ENCODE results near the gene ZFR. TPM values are rescaled to one million over a fixed set of nuclear protein-coding genes. Genes with fewer than 3 reads are reported as not detected.
"Not testable (repeated sequence)": the region's sequence is repeated elsewhere in the genome, so short reads cannot be mapped to it uniquely, and the experiment has no call there.

The ZFR gene
- total and polyA plus RNA-seq, 2 donors = 54.7 to 62.2 TPM

GRCh38 chr5:32405507-32405906, 39.0 kb downstream of the ZFR start:
- H3K4me1 ChIP-seq (ENCODE audit: control insufficient read depth in 2 of 2, insufficient read depth in 2 of 2, low read length in 2 of 2) = no peaks in the 10 kb centered on the region
- 99% methylated on average over 5 of the region's 5 CpGs for WGBS
- no peaks in the 10 kb centered on the region for H3K9me3 ChIP-seq (ENCODE audit: control insufficient read depth in 2 of 2, insufficient read depth in 1 of 2, low read length in 1 of 2)
- H3K4me3 ChIP-seq (ENCODE audit: low read length in 2 of 2) = no peak overlapping the region
- no peaks in the 10 kb centered on the region for H3K27me3 ChIP-seq (ENCODE audit: control insufficient read depth in 2 of 2, insufficient read depth in 1 of 2, low read length in 1 of 2)
- H3K27ac ChIP-seq (ENCODE audit: low read depth in 1 of 2, low read length in 1 of 2) = no peak overlapping the region
- H3K36me3 ChIP-seq (ENCODE audit: control insufficient read depth in 2 of 2, insufficient read depth in 2 of 2, low read length in 1 of 2) = peaks cover 46 to 74% of the 10 kb centered on the region in 2 donors
- no peak for DNase-seq (ENCODE audit: low read depth in 6 of 9, low spot score in 9 of 9)

DNA sequence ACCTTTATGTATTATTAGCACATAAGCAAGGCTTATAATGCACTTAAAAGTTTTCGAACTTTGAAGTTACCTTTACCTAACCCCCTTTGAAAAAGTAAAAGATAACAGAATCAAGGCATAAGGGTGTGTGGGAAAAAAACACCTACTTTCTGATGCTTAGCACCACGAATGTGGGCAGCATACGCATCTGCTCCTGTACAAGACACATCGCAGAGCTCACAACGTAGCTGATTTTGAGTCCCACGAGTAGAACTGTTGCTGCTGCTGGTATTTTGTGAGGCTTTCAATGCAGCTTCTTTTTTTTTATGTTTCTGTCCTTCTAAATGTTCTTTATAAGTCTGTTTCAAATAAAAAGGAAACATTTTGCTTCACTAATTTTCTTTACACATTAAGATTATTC, 40.8 kb downstream of the ZFR start:
- H3K4me3 ChIP-seq (ENCODE audit: low read length in 2 of 2) = no peak overlapping the region
- no peaks in the 10 kb centered on the region for H3K27me3 ChIP-seq (ENCODE audit: control insufficient read depth in 2 of 2, insufficient read depth in 1 of 2, low read length in 1 of 2)
- H3K9me3 ChIP-seq (ENCODE audit: control insufficient read depth in 2 of 2, insufficient read depth in 1 of 2, low read length in 1 of 2) = no peaks in the 10 kb centered on the region
- no peaks in the 10 kb centered on the region for H3K4me1 ChIP-seq (ENCODE audit: control insufficient read depth in 2 of 2, insufficient read depth in 2 of 2, low read length in 2 of 2)
- DNase-seq (ENCODE audit: low read depth in 6 of 9, low spot score in 9 of 9) = no peak
- H3K27ac ChIP-seq (ENCODE audit: low read depth in 1 of 2, low read length in 1 of 2) = no peak overlapping the region
- 96% methylated on average over 6 of the region's 6 CpGs for WGBS
- peaks cover 47 to 80% of the 10 kb centered on the region in 2 donors for H3K36me3 ChIP-seq (ENCODE audit: control insufficient read depth in 2 of 2, insufficient read depth in 2 of 2, low read length in 1 of 2)

DNA sequence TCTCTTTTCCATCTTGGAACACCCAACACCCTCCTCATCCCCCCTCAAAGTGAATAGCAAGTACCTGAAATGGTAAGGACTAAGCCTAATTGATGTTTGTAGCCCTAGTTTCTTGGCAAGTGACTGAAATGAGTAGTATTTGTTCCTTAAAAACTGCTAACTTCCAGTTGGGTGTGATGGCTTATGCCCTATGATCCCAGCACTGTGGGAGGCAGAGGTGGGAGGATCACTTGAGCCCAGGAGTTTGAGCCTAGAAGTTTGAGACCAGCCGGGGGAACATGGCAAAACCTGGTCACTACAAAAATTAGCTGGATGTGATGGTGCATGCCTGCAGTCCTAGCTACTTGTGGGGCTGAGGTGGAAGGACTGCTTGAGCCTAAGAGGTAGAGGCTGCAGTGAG, 44.1 kb downstream of the ZFR start:
- DNase-seq (ENCODE audit: low read depth in 6 of 9, low spot score in 9 of 9) = no peak
- H3K4me3 ChIP-seq (ENCODE audit: low read length in 2 of 2) = no peak overlapping the region
- H3K27me3 ChIP-seq (ENCODE audit: control insufficient read depth in 2 of 2, insufficient read depth in 1 of 2, low read length in 1 of 2) = no peaks in the 10 kb centered on the region
- no peaks in the 10 kb centered on the region for H3K4me1 ChIP-seq (ENCODE audit: control insufficient read depth in 2 of 2, insufficient read depth in 2 of 2, low read length in 2 of 2)
- peaks cover 47 to 86% of the 10 kb centered on the region in 2 donors for H3K36me3 ChIP-seq (ENCODE audit: control insufficient read depth in 2 of 2, insufficient read depth in 2 of 2, low read length in 1 of 2)
- no peaks in the 10 kb centered on the region for H3K9me3 ChIP-seq (ENCODE audit: control insufficient read depth in 2 of 2, insufficient read depth in 1 of 2, low read length in 1 of 2)
- 98% methylated on average over 1 of the region's 1 CpG for whole genome bisulfite sequencing
- H3K27ac ChIP-seq (ENCODE audit: low read depth in 1 of 2, low read length in 1 of 2) = no peak overlapping the region

GRCh38 chr5:32398754-32399153, 45.8 kb downstream of the ZFR start:
- H3K4me1 ChIP-seq (ENCODE audit: control insufficient read depth in 2 of 2, insufficient read depth in 2 of 2, low read length in 2 of 2); H3K27me3 ChIP-seq (ENCODE audit: control insufficient read depth in 2 of 2, insufficient read depth in 1 of 2, low read length in 1 of 2); DNase-seq (ENCODE audit: low read depth in 6 of 9, low spot score in 9 of 9); H3K4me3 ChIP-seq (ENCODE audit: low read length in 2 of 2); H3K27ac ChIP-seq (ENCODE audit: low read depth in 1 of 2, low read length in 1 of 2); H3K9me3 ChIP-seq (ENCODE audit: control insufficient read depth in 2 of 2, insufficient read depth in 1 of 2, low read length in 1 of 2): not testable (repeated sequence)
- peaks cover 41 to 88% of the 10 kb centered on the region in 2 donors for H3K36me3 ChIP-seq (ENCODE audit: control insufficient read depth in 2 of 2, insufficient read depth in 2 of 2, low read length in 1 of 2)
- WGBS = 98% methylated on average over 10 of the region's 10 CpGs

DNA sequence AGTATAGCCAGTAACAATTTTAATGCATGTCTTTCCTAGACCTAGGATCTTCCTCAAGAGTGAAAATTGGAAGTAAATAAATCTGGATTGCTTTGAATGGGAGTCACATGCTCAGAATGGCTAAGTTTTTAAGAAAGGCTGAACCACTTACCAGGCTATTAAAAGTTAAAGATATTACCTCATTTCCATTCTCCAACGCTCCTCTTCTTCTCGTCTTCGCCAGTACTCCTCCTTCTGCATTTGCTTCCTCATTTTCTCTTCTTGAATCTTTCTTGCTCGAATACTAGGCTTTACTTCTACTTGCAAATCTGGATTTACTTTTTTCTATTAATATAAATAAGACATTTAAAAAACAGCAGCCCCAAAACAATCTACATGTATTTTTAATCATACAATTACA, 49.6 kb downstream of the ZFR start:
- Histone ChIP-seq H3K27ac (ENCODE audit: low read depth in 1 of 2, low read length in 1 of 2) (no peak overlapping the region), H3K4me1 (ENCODE audit: control insufficient read depth in 2 of 2, insufficient read depth in 2 of 2, low read length in 2 of 2) (no peaks in the 10 kb centered on the region), H3K27me3 (ENCODE audit: control insufficient read depth in 2 of 2, insufficient read depth in 1 of 2, low read length in 1 of 2) (no peaks in the 10 kb centered on the region), H3K9me3 (ENCODE audit: control insufficient read depth in 2 of 2, insufficient read depth in 1 of 2, low read length in 1 of 2) (no peaks in the 10 kb centered on the region), H3K36me3 (ENCODE audit: control insufficient read depth in 2 of 2, insufficient read depth in 2 of 2, low read length in 1 of 2) (peaks cover 36 to 79% of the 10 kb centered on the region in 2 donors), H3K4me3 (ENCODE audit: low read length in 2 of 2) (no peak overlapping the region)
- WGBS = 92% methylated on average over 4 of the region's 4 CpGs
- no peak for DNase-seq (ENCODE audit: low read depth in 6 of 9, low spot score in 9 of 9)

GRCh38 chr5:32392039-32392438, 52.5 kb downstream of the ZFR start:
- no peaks in the 10 kb centered on the region for H3K9me3 ChIP-seq (ENCODE audit: control insufficient read depth in 2 of 2, insufficient read depth in 1 of 2, low read length in 1 of 2)
- H3K27me3 ChIP-seq (ENCODE audit: control insufficient read depth in 2 of 2, insufficient read depth in 1 of 2, low read length in 1 of 2) = no peaks in the 10 kb centered on the region
- no peaks in the 10 kb centered on the region for H3K4me1 ChIP-seq (ENCODE audit: control insufficient read depth in 2 of 2, insufficient read depth in 2 of 2, low read length in 2 of 2)
- H3K27ac ChIP-seq (ENCODE audit: low read depth in 1 of 2, low read length in 1 of 2) = no peak overlapping the region
- DNase-seq (ENCODE audit: low read depth in 6 of 9, low spot score in 9 of 9) = no peak
- 99% methylated on average over 3 of the region's 3 CpGs for WGBS
- H3K36me3 ChIP-seq (ENCODE audit: control insufficient read depth in 2 of 2, insufficient read depth in 2 of 2, low read length in 1 of 2) = peaks cover 32 to 77% of the 10 kb centered on the region in 2 donors
- H3K4me3 ChIP-seq (ENCODE audit: low read length in 2 of 2) = no peak overlapping the region

DNA sequence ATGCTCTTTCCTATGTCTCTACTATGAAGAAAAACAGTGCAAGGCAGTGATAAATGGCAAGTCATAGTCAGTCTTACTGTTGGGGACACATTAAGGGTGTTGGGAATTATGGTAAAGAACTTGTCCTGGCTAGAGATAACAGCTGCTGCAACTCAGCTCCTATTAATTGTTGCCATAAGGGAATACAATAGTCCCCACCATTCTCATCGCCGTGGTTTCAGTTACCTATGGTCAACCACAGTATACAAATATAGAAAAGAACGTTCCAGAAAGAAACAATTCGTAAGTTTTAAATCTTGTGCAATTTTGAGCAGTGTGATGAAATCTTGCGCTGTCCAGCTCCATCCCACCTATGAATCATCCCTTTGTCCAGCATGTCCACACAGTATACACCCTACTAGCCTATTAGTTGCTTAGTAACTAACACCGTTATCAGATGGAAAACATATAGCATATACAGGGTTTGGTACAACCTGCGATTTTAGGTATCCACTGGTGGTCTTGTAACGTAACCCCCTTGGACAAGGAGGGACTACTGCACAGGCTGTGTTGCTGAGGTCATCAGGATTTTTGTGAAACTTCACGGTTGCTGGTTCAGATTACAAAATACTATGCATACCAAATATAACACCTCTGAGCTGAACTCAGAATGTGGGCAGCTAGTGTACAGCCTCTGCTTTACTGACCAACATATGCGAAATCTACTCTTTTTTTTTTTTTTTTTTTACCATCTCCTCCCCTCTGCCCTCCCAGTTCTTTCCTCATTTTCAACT, 53.5 kb downstream of the ZFR start:
- no peak overlapping the region for H3K4me3 ChIP-seq (ENCODE audit: low read length in 2 of 2)
- WGBS = 97% methylated on average over 10 of the region's 10 CpGs
- H3K27me3 ChIP-seq (ENCODE audit: control insufficient read depth in 2 of 2, insufficient read depth in 1 of 2, low read length in 1 of 2) = no peaks in the 10 kb centered on the region
- no peak for DNase-seq (ENCODE audit: low read depth in 6 of 9, low spot score in 9 of 9)
- no peaks in the 10 kb centered on the region for H3K4me1 ChIP-seq (ENCODE audit: control insufficient read depth in 2 of 2, insufficient read depth in 2 of 2, low read length in 2 of 2)
- H3K9me3 ChIP-seq (ENCODE audit: control insufficient read depth in 2 of 2, insufficient read depth in 1 of 2, low read length in 1 of 2) = no peaks in the 10 kb centered on the region
- peaks cover 30 to 74% of the 10 kb centered on the region in 2 donors for H3K36me3 ChIP-seq (ENCODE audit: control insufficient read depth in 2 of 2, insufficient read depth in 2 of 2, low read length in 1 of 2)
- H3K27ac ChIP-seq (ENCODE audit: low read depth in 1 of 2, low read length in 1 of 2) = no peak overlapping the region

- Histone ChIP-seq H3K4me3 (ENCODE audit: low read length in 2 of 2) (no peak overlapping the region), H3K4me1 (ENCODE audit: control insufficient read depth in 2 of 2, insufficient read depth in 2 of 2, low read length in 2 of 2) (no peaks in the 10 kb centered on the region), H3K27ac (ENCODE audit: low read depth in 1 of 2, low read length in 1 of 2) (no peak overlapping the region), H3K27me3 (ENCODE audit: control insufficient read depth in 2 of 2, insufficient read depth in 1 of 2, low read length in 1 of 2) (no peaks in the 10 kb centered on the region), H3K9me3 (ENCODE audit: control insufficient read depth in 2 of 2, insufficient read depth in 1 of 2, low read length in 1 of 2) (no peaks in the 10 kb centered on the region), H3K36me3 (ENCODE audit: control insufficient read depth in 2 of 2, insufficient read depth in 2 of 2, low read length in 1 of 2) (peaks cover 24 to 74% of the 10 kb centered on the region in 2 donors)
- 79% methylated on average over 6 of the region's 6 CpGs for WGBS
- DNase-seq (ENCODE audit: low read depth in 6 of 9, low spot score in 9 of 9) = peak in 1 of 9 donors; percentile 16
These were observed 56.0 kb downstream of the ZFR start for GRCh38 chr5:32388432-32389129.

- Histone ChIP-seq H3K4me1 (ENCODE audit: control insufficient read depth in 2 of 2, insufficient read depth in 2 of 2, low read length in 2 of 2) (no peaks in the 10 kb centered on the region), H3K27me3 (ENCODE audit: control insufficient read depth in 2 of 2, insufficient read depth in 1 of 2, low read length in 1 of 2) (no peaks in the 10 kb centered on the region), H3K4me3 (ENCODE audit: low read length in 2 of 2) (no peak overlapping the region), H3K36me3 (ENCODE audit: control insufficient read depth in 2 of 2, insufficient read depth in 2 of 2, low read length in 1 of 2) (peaks cover 24 to 76% of the 10 kb centered on the region in 2 donors), H3K27ac (ENCODE audit: low read depth in 1 of 2, low read length in 1 of 2) (no peak overlapping the region), H3K9me3 (ENCODE audit: control insufficient read depth in 2 of 2, insufficient read depth in 1 of 2, low read length in 1 of 2) (no peaks in the 10 kb centered on the region)
- no peak for DNase-seq (ENCODE audit: low read depth in 6 of 9, low spot score in 9 of 9)
These were observed 56.7 kb downstream of the ZFR start for GRCh38 chr5:32387841-32388240.

Measured in thymus (tissue), 11 donors.